Left ventricle myocardium superior (tissue), 1 donor: Measurements from ENCODE around the gene APEX1. TPM values are rescaled to one million over a fixed set of nuclear protein-coding genes. Genes with fewer than 3 reads are reported as not detected.
"Not testable (repeated sequence)": the region's sequence is repeated elsewhere in the genome, so short reads cannot be mapped to it uniquely, and the experiment has no call there.

Experiments
- ATAC-seq: fragments of 200-7000 bp; cut with Tn5 transposase; one replicate; pipeline ENCODE4 v1.9.1; 2020; ENCODE audit warnings: mild to moderate bottlenecking, moderate library complexity
- DNase-seq: peaks from one replicate; pipeline ENCODE4 v3.0.0-alpha.2; 2020
- intact Hi-C: fragments of 100-400 bp; cut with micrococcal nuclease; formaldehyde crosslinking; loops from one replicate; pipeline ENCODE4 v1.11.0; 2022
- total RNA-seq: library from RNA; stranded (reverse); fragmentation: NEBNext Ultra II Directional; extraction: Animal tissue kit (Norgen Biotek cat#: 25700); gene quantifications from one replicate; pipeline ENCODE4 v1.2.1, GENCODE V29; 2021
- donor health status: DM: no; HTN: yes; CAD: no; lungs with severe emphysema.

The APEX1 gene
- total RNA-seq, 1 donor from 2014 or later = 68.2 TPM

- DNase-seq (peak; percentile 62), ATAC-seq (peak; percentile 51)
These were observed 25.0 kb upstream of the APEX1 start for GRCh38 chr14:20429801-20430669.

GRCh38 chr14:20434701-20435581, 20.1 kb upstream of the APEX1 start:
- ATAC-seq (peak; percentile 85), DNase-seq (peak; percentile 80)
- intact Hi-C loops = no loop called here

More at GRCh38 chr14:20429801-20430669, 25.0 kb upstream of the APEX1 start:
- intact Hi-C loops = no loop called here

- intact Hi-C loops = no loop called here
- ATAC-seq (peak; percentile 35), DNase-seq (no peak)
These were observed 19.3 kb upstream of the APEX1 start, which contains the start of gene KLHL33 for GRCh38 chr14:20435582-20436362. KLHL33 (minus strand) TSS chr14:20436166; CDS start chr14:20435811, 355 bp downstream.

- DNase-seq (no peak), ATAC-seq (no peak)
- intact Hi-C loops = no loop called here
These were observed 18.7 kb upstream of the APEX1 start for GRCh38 chr14:20436363-20436755.

GRCh38 chr14:20438664-20439063, 16.4 kb upstream of the APEX1 start:
- intact Hi-C loops = no loop called here
- ATAC-seq (no peak), DNase-seq (no peak)

- no peak for DNase-seq
- intact Hi-C loops = no loop called here
- no peak for ATAC-seq
These were observed 14.6 kb upstream of the APEX1 start for GRCh38 chr14:20440465-20440864.

- intact Hi-C loops = no loop called here
- no peak for DNase-seq
- no peak for ATAC-seq
These were observed 14.1 kb upstream of the APEX1 start for GRCh38 chr14:20440882-20441281.

GRCh38 chr14:20441461-20441860, 13.6 kb upstream of the APEX1 start:
- ATAC-seq (no peak), DNase-seq (no peak)
- intact Hi-C loops = no loop called here

- ATAC-seq, DNase-seq, intact Hi-C loops: not testable (repeated sequence)
These were observed 11.4 kb upstream of the APEX1 start for GRCh38 chr14:20443650-20444049.

- no peak for DNase-seq
- ATAC-seq = no peak
- intact Hi-C loops = no loop called here
These were observed 8.1 kb upstream of the APEX1 start for GRCh38 chr14:20446889-20447288.

GRCh38 chr14:20452831-20453230, 2.2 kb upstream of the APEX1 start:
- ATAC-seq, DNase-seq, intact Hi-C loops: not testable (repeated sequence)

GRCh38 chr14:20455355-20456300, 602 bp downstream of the APEX1 start:
- ATAC-seq (peak; percentile 53), DNase-seq (no peak)
- intact Hi-C loops = no loop called here

- ATAC-seq = no peak
- intact Hi-C loops = no loop called here
- DNase-seq = no peak
These were observed 1.9 kb downstream of the APEX1 start for GRCh38 chr14:20456971-20457370.

GRCh38 chr14:20458031-20458789, 3.2 kb downstream of the APEX1 start:
- no peak for DNase-seq
- ATAC-seq = no peak
- intact Hi-C loops = no loop called here

GRCh38 chr14:20460458-20461224, 5.6 kb downstream of the APEX1 start:
- DNase-seq (no peak), ATAC-seq (peak; percentile 0)
- intact Hi-C loops = no loop called here

- intact Hi-C loops = no loop called here
- DNase-seq (peak; percentile 99), ATAC-seq (peak; percentile 97)
These were observed 6.5 kb downstream of the APEX1 start, which contains the start of gene PIP4P1 for GRCh38 chr14:20461225-20462141. PIP4P1 (minus strand) TSS chr14:20461434; CDS start chr14:20461325, 109 bp downstream.
